ENCODE measurements around the gene EIF4B.
A peak's percentile ranks its signal among the peaks of the same experiment; 100 is the strongest.
"Not testable (repeated sequence)": the region's sequence is repeated elsewhere in the genome, so short reads cannot be mapped to it uniquely, and the experiment has no call there.

EIF4B gene

DNA sequence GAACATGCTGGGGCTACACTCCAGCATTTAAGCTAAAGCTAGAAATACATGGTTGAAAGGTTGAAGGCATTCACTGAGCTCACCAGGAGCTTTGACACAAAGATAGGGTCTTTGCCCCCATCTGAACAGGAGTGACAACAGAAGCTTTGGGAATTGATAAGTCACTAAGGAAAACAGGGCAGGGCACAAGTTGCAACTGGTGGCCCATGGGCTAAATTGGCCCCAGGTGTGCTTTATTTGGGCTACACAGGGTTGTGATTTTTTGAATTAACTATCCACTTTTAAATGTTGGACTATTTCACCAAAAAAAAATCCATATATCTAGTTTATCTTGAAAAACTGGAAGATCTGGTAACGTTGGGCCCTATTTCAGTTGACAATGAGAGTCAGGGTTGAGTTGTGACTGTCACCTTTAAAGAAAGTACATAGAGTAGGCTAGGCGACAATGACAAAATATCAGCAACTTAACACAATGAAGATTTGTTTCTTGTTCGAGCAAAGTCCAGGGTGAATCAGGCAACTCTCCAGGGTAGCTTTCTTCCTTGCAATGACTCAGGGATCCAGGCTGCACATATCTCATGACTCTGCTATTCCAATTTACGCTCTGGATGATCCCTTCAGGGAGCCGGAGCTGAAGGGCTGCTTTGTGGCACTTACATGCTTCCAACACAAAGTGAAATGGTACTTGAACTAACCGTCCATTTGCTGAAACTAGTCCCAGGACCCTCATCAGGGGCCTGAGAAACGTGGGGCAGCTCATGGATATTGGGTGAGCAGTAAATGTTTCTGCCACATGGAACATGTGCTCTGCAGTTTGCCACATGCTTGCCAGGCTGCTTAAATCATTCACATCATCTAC lies 13.3 kb upstream of the EIF4B start:
- peak; percentile 68 for DNase-seq (ENCODE audit: low read depth)

DNA sequence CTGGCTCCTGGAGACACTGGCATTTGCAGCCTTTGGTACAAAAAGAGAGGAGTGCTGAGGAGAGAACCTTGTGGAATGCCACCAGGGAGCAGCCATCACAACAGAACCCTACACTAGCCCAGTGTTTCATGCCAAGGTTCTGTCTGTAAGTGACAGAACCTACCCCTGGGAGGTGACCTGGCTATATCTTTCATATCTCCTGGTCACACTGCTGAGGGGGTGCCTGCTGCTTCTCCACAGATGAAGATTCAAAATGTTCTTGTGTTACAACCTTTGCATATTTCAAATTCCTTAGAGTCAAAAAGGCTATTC lies 12.7 kb upstream of the EIF4B start:
- DNase-seq (ENCODE audit: low read depth), result no peak

DNA sequence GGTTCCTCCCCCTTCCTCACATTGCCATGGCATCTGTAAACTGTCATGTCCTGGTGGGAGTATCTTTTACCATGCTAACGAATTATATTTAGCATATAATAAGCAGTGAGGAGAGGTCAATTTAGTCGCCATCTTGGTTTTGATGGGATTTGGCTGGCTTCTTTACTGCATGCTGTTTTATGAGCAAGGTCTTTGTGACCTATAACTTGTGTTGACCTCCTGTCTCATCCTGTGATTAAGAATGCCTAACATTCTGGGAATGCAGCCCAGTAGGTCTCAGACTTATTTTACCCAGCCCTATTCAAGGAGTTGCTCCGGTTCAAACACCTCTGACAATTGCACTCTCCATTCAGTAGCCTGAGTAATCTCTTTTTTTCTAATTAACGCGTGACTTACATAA lies 2.1 kb upstream of the EIF4B start:
- DNase-seq (ENCODE audit: low read depth), result peak; percentile 32

- peak; percentile 45 for DNase-seq (ENCODE audit: low read depth)
Measured at GRCh38 chr12:53004582-53004981, 1.7 kb upstream of the EIF4B start.

DNA sequence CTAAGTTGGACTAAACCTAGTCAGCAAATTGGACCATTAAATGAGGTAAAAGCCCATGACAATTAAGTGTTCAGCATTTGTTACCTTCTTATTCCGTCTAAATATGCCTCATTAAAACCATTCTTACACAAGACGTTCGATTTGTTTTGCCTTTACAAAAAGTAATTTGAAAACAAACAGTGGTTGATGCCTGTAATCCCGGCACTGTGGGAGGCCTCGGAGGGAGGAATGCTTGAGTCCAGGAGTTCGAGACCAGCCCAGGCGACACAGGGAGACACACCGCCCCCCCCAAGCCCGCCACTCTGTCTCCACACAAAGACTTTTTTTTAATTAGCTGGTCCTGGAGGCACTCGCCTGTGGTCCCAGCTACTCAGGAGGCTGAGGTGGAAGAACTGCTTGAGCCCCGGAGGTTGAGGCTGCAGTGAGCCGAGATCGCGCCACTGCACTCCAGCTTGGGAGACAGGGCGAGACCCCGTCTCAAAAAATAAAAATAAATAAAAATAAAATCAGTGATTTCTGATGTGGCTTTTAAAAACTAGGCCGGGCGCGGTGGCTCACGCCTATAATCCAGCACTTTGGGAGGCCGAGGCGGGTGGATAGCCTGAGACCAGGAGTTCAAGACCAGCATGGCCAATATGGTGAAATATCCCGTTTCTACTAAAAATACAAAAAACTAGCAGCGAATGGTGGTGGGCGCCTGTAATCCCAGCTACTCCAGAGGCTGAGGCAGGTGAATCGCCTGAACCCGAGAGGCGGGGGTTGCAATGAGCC lies 856 bp upstream of the EIF4B start:
- no peak for DNase-seq (ENCODE audit: low read depth)

DNA sequence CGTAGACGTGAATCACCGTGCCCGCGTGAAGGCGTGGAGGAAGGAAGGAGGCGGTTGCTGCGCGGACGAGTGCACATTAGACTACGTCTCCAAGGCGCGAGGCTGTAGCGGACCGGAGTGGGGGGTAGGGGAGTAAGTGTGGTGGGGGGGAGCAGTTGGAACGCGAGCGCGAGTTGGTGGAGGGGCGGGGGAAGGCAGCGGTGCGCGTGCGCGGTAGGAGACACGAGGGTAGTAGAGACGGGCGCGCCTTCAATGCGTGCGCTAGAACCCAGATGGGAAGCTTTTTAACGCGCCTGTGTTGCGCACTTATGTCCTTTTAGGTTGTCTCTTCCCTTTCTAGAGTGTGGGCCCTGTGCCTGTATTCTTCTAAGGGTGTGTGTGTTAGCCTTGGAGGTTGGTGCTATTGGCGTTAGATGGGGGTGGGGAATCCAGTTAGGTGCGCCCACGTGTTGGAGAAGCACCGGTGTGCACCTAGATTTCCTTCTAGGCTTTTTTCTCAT lies 604 bp downstream of the EIF4B start:
- peak; percentile 42 for DNase-seq (ENCODE audit: low read depth)

DNA sequence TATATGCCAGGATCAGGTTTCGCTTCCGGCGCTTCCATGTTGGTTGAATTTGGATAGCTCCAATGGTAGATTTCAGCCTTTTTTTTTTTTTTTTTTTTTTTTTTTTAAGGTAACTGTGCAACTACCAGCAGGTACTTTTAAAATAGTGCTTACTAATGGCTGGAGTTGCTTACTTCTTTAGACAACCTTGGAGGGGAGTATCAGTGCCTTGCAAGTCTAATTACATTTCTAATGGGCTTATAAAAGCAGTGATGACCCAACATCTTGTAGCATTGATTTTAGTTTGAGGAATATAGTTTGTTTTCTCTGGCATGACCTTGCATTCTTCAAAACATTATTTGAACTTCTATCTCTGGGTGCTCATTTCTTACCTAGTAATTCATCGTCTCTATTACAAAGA lies 1.1 kb downstream of the EIF4B start:
- no peak for DNase-seq (ENCODE audit: low read depth)

DNA sequence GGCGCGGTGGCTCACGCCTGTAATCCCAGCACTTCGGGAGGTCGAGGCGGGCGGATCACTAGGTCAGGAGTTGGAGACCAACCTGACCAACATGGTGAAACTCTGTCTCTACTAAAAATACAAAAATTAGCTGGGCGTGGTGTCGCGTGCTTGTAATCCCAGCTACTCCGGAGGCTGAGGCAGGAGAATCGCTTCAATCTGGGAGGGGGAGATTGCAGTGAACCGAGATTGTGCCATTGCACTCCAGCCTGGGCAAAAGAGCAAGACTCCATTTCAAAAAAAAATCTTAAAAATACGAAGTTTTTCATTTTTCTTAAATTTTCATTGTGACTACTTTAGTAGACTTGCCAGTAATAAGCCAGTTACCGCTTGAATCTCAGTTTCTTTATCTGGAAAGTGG lies 2.5 kb downstream of the EIF4B start:
- not testable (repeated sequence) for DNase-seq (ENCODE audit: low read depth)

DNA sequence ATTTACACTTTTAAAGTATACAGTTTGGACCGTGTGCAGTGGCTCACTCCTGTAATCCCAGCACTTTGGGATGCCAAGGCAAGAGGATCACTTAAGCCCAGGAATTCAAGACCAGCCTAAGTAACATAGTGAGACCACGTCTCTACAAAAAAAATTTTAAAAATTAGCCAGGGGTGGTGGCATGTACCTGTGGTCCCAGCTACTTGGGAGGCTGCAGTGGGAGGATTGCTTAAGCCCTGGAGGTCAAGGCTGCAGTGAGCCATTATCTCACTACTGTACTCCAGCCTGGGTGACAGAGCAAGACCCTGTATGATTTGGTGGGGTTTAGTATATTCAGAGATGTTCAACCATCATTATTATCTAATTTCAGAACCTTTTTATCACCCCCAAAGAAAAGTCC lies 4.7 kb downstream of the EIF4B start:
- DNase-seq (ENCODE audit: low read depth), result no peak

DNA sequence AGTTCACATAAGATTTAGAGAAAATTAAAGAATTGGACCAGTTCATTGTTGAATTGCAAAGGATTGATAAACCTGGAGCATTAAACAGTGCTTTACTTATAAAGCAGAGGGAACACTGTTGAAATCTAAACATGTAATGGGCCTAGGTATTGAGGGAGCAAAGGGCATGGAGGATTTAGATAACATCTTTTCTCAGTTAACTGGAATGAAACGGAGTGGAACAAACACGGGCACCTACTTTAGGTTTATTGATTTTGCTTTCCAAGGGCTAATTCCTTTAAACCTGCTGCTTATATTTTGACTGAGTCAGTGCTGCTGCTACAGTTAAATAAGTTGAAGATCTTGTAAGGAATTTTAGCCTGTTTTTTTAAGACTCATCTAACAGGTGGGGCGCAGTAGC lies 5.6 kb downstream of the EIF4B start:
- DNase-seq (ENCODE audit: low read depth), result no peak

- no peak for DNase-seq (ENCODE audit: low read depth)
Measured at GRCh38 chr12:53012928-53013327, 6.7 kb downstream of the EIF4B start.

DNA sequence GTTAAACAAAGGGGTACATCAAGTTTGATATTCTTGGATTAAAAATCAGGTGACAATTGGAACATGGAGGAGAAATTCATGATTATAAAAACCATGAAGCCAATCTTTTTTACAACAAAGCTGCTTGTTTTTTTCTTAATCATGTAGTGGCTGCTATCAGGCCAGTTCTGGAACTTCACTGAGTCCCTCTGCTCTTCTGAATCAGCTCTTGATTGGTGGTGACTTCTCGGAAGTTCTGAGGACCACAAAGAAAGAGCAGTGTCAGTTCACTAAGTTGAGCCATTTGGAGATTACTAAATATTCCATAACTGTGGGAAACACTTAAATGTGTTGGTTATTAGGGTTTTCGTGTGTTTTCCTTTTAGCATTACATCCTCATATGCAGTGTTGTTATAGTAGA lies 8.5 kb downstream of the EIF4B start:
- no peak for DNase-seq (ENCODE audit: low read depth)

GRCh38 chr12:53025250-53025649 lies 19.0 kb downstream of the EIF4B start:
- DNase-seq (ENCODE audit: low read depth), result no peak

DNA sequence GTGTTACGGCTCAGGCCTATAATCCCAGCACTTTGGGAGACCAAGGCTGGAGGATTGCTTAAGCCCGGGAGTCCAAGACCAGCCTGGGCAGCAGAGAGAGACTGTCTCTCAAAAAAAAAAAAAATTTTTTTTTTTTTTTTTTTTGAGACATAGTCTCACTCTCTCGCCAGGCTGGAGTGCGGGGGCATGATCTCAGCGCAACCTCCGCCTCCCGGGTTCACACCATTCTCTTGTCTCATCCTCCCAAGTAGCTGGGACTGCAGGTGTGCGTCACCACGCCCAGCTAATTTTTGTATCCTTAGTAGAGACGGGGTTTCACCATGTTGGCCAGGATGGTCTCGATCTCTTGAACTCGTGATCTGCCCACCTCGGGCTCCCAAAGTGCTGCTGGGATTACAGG lies 20.8 kb downstream of the EIF4B start:
- DNase-seq (ENCODE audit: low read depth), result not testable (repeated sequence)

DNA sequence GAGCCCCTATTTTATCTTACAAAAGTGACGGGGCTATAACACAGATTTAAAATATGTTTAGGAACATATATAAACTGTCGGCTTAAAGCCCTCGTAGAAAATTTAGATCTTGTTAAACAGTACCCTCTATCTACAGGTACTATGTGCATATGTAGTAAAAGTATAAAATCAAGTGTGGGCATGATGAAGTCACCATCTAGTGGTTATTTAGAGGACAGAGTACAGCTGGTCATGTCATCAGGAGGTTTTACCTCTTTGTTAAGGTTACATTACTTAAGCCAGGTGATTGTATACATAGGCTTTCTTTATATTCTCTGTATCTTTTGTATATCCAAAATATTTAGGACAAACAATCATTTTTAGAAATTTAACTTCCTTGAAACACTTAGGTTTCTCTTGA lies 25.4 kb downstream of the EIF4B start:
- no peak for DNase-seq (ENCODE audit: low read depth)

DNA sequence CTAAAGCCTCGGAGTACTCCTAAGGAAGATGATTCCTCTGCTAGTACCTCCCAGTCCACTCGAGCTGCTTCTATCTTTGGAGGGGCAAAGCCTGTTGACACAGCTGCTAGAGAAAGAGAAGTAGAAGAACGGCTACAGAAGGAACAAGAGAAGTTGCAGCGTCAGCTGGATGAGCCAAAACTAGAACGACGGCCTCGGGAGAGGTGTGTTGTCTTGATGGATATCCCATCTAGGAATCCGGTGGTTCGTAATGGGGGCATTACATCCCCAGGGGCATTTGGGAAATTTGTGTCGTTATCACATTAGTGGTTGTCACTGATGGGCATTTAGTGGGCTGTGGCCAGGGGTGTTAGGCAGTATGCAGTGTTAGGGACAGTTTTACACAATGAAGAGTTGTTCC lies 27.6 kb downstream of the EIF4B start:
- not testable (repeated sequence) for DNase-seq (ENCODE audit: low read depth)

- DNase-seq (ENCODE audit: low read depth), result no peak
Measured at GRCh38 chr12:53034459-53034858, 28.2 kb downstream of the EIF4B start.

GRCh38 chr12:53036802-53037201 lies 30.5 kb downstream of the EIF4B start:
- DNase-seq (ENCODE audit: low read depth), result no peak

- DNase-seq (ENCODE audit: low read depth), result no peak
Measured at GRCh38 chr12:53039851-53040250, 33.6 kb downstream of the EIF4B start.

- no peak for DNase-seq (ENCODE audit: low read depth)
Measured at GRCh38 chr12:53042607-53043454, 36.6 kb downstream of the EIF4B start.

- no peak for DNase-seq (ENCODE audit: low read depth)
Measured at GRCh38 chr12:53044052-53044581, 37.9 kb downstream of the EIF4B start.
